K562 (cell line): Measurements from ENCODE around the gene TMCC2. TPM values are rescaled to one million over a fixed set of nuclear protein-coding genes. Genes with fewer than 3 reads are reported as not detected.

Experiments
- BHLHE40 ChIP-seq: IDR thresholded peaks from 2 replicates; pipeline ENCODE4 v1.6.1; 2011; ENCODE audit warnings: low read length, improper control_type of control experiment
- CBX8 ChIP-seq: fragments of 200-600 bp; sonication (generic); IDR thresholded peaks from 2 replicates; pipeline ENCODE4 v1.6.1; 2012; ENCODE audit warnings: borderline replicate concordance, mixed run types, low read depth, mild to moderate bottlenecking, moderate library complexity, mixed read lengths, low read length, control low read depth, inconsistent platforms; ENCODE audit not compliant: poor library complexity, severe bottlenecking; ENCODE audit errors: extremely low read depth
- COPS2 ChIP-seq: fragments of 450-650 bp; conservative IDR thresholded peaks from 2 replicates; pipeline ENCODE4 v1.6.1; 2016; ENCODE audit warnings: mild to moderate bottlenecking, moderate library complexity
- ELF1 ChIP-seq: fragments of 200-800 bp; sonication (Bioruptor generic); IDR thresholded peaks from 2 replicates; pipeline ENCODE4 v1.6.1; 2016; ENCODE audit warnings: missing genetic modification characterization, missing compliant biosample characterization
- FUS ChIP-seq: fragments of 200-400 bp; formaldehyde crosslinking; optimal IDR thresholded peaks from 2 replicates; pipeline ENCODE3; 2017; ENCODE audit warnings: low read depth, low read length
- HNRNPK ChIP-seq: fragments of 200-400 bp; formaldehyde crosslinking; IDR thresholded peaks from one replicate; pipeline ENCODE4 v1.6.1; 2018; ENCODE audit warnings: mild to moderate bottlenecking, low read depth, low read length; ENCODE audit not compliant: poor library complexity, severe bottlenecking
- HNRNPLL ChIP-seq: fragments of 200-400 bp; formaldehyde crosslinking; IDR thresholded peaks from 2 replicates; pipeline ENCODE4 v1.6.1; 2017; ENCODE audit warnings: low read length, low read depth, mild to moderate bottlenecking; ENCODE audit not compliant: poor library complexity, severe bottlenecking
- JUND ChIP-seq, 2 experiments: IDR thresholded peaks; 2 replicates in 1 of 2; 3 replicates in 1 of 2; pipeline ENCODE4 v1.6.1; 2011; ENCODE audit warnings: borderline replicate concordance in 2 of 2, low read depth in 2 of 2, low read length in 2 of 2, improper control_type of control experiment in 1 of 2, missing biosample characterization in 1 of 2, missing genetic modification characterization in 1 of 2, missing genetic modification reagents in 1 of 2
- MYC ChIP-seq, 2 experiments: fragments of 250-450 bp in 1 of 2; sonication (Bioruptor Pico) in 1 of 2; IDR thresholded peaks; 2 replicates each; pipeline versions ENCODE4 v1.5.1 to v1.6.1; 2012 to 2021; ENCODE audit warnings: low read depth in 2 of 2, borderline replicate concordance in 1 of 2, improper control_type of control experiment in 1 of 2, low read length in 1 of 2, mild to moderate bottlenecking in 1 of 2, moderate library complexity in 1 of 2
- NFIX ChIP-seq: fragments of 250-450 bp; sonication (Bioruptor Pico); IDR thresholded peaks from 2 replicates; pipeline ENCODE4 v1.4.0; 2020; ENCODE audit warnings: low read depth, mild to moderate bottlenecking, moderate library complexity
- PREB ChIP-seq: sonication (generic); formaldehyde crosslinking; IDR thresholded peaks from 2 replicates; pipeline ENCODE4 v1.8.1; 2023; ENCODE audit warnings: mild to moderate bottlenecking, missing genetic modification reagents
- RFX7 ChIP-seq: fragments of 250-450 bp; sonication (Bioruptor Pico); IDR thresholded peaks from 2 replicates; pipeline ENCODE4 v1.5.1; 2021; ENCODE audit warnings: mild to moderate bottlenecking
- STAT6 ChIP-seq: sonication (generic); formaldehyde crosslinking; IDR thresholded peaks from 2 replicates; pipeline ENCODE4 v1.8.1; 2023; ENCODE audit warnings: mild to moderate bottlenecking, missing genetic modification reagents
- TCF15 ChIP-seq: fragments of 250-450 bp; sonication (Bioruptor Pico); IDR thresholded peaks from 2 replicates; pipeline ENCODE4 v1.8.0; 2022; ENCODE audit warnings: moderate library complexity, mild to moderate bottlenecking, inconsistent platforms
- ZFP30 ChIP-seq: fragments of 250-450 bp; sonication (Bioruptor Pico); IDR thresholded peaks from 2 replicates; pipeline ENCODE4 v1.8.0; 2022; ENCODE audit warnings: moderate library complexity, mild to moderate bottlenecking, inconsistent platforms, borderline replicate concordance
- ZNF518B ChIP-seq: fragments of 250-450 bp; sonication (Bioruptor Pico); IDR thresholded peaks from 2 replicates; pipeline ENCODE4 v1.5.0; 2021; ENCODE audit warnings: mild to moderate bottlenecking, moderate library complexity
- ZNF707 ChIP-seq: fragments of 250-450 bp; sonication (Bioruptor Pico); conservative IDR thresholded peaks from 2 replicates; pipeline ENCODE4 v1.8.0; 2022; ENCODE audit warnings: inconsistent platforms, mild to moderate bottlenecking, moderate library complexity
- polyA plus RNA-seq, 8 experiments: library from polyadenylated mRNA; depleted of rRNA in 4 of 8; stranded (reverse) in 5 of 8; unstranded in 3 of 8; fragments of >200 nt; fragmentation: Nextera tagmentation in 2 of 8; fragmentation: Illumina TruSeq in 1 of 8; extraction: Ambion mirVana in 2 of 8; extraction: Trizol in 1 of 8; gene quantifications; 2 replicates each; pipeline versions ENCODE4 v1.2.1 to v1.2.3, GENCODE V29; 2011 to 2014; ENCODE audit warnings: inconsistent platforms in 1 of 8, missing spikeins in 1 of 8
- total RNA-seq, 7 experiments: library from RNA; depleted of rRNA in 6 of 7; stranded (reverse); fragments of >200 nt in 6 of 7; fragmentation: Illumina TruSeq in 2 of 7; extraction: Trizol in 2 of 7; gene quantifications; 2 replicates each; pipeline versions ENCODE4 v1.2.1 to v1.2.3, GENCODE V29; 2011 to 2021; ENCODE audit warnings: low replicate concordance in 1 of 7

The TMCC2 gene
- total and polyA plus RNA-seq, 9 of the 15 experiments (the other 6 are each of a cell fraction or from before 2014, with no cell fraction given): 0.06 to 1.8 (median 0.98) TPM

- TF ChIP-seq ZNF518B (CRISPR knock-in tag): no peak
- no peak for TF ChIP-seq HNRNPLL
- no peak for TF ChIP-seq ZFP30 (CRISPR knock-in tag)
- TF ChIP-seq BHLHE40: no peak
- TF ChIP-seq COPS2: no peak
- TF ChIP-seq PREB (CRISPR knock-in tag): no peak
- no peak for TF ChIP-seq HNRNPK
- no peak for TF ChIP-seq TCF15 (CRISPR knock-in tag)
- no peak for TF ChIP-seq STAT6 (CRISPR knock-in tag)
- TF ChIP-seq JUND (IDR thresholded peaks at IDR 0.05; ENCODE audit: borderline replicate concordance, low read depth, low read length): peak; percentile 69; the same call in 1 of the 2 replicates
- no peak; the same call in 2 of the 3 replicates for TF ChIP-seq JUND (tag; IDR thresholded peaks at IDR 0.05; ENCODE audit: borderline replicate concordance, low read depth, low read length)
- no peak for TF ChIP-seq MYC (IDR thresholded peaks at IDR 0.05; ENCODE audit: low read depth, low read length)
- no peak for TF ChIP-seq MYC (CRISPR knock-in tag; IDR thresholded peaks at IDR 0.05; ENCODE audit: borderline replicate concordance, low read depth)
- TF ChIP-seq ELF1: no peak
- TF ChIP-seq FUS: no peak
- no peak for TF ChIP-seq NFIX
- no peak for TF ChIP-seq CBX8
- no peak for TF ChIP-seq RFX7 (CRISPR knock-in tag)
- no peak for TF ChIP-seq ZNF707 (CRISPR knock-in tag)
Observed at GRCh38 chr1:205237526-205238484, 10.1 kb downstream of the TMCC2 start (continued).
